Fibroblast of pulmonary artery (primary cell): ENCODE data around the gene PDE7B.

Experiments
- DNase-seq: peaks from one replicate; pipeline ENCODE4 v3.0.0-alpha.2; 2010; ENCODE audit warnings: low read depth
- H3K4me3 ChIP-seq: replicated peaks from 2 replicates; pipeline ENCODE4 v1.5.1; 2011; ENCODE audit warnings: low read depth, mild to moderate bottlenecking, control low read depth, low read length, moderate library complexity
- CTCF ChIP-seq: IDR thresholded peaks from 2 replicates; pipeline ENCODE4 v1.5.1; 2011; ENCODE audit warnings: mild to moderate bottlenecking, control low read depth, low read length, inconsistent platforms; ENCODE audit errors: missing control alignments

PDE7B gene

GRCh38 chr6:135987226-135987625 lies 135.7 kb downstream of the PDE7B start:
- no peak for DNase-seq
- no peak for TF ChIP-seq CTCF
- no peak overlapping the region for H3K4me3 ChIP-seq

GRCh38 chr6:135990439-135990838 lies 138.9 kb downstream of the PDE7B start:
- TF ChIP-seq CTCF: no peak
- no peak overlapping the region for H3K4me3 ChIP-seq
- DNase-seq: no peak

- no peak overlapping the region for H3K4me3 ChIP-seq
- no peak for DNase-seq
- no peak for TF ChIP-seq CTCF
These were observed 139.5 kb downstream of the PDE7B start for GRCh38 chr6:135990855-135991464.

DNA sequence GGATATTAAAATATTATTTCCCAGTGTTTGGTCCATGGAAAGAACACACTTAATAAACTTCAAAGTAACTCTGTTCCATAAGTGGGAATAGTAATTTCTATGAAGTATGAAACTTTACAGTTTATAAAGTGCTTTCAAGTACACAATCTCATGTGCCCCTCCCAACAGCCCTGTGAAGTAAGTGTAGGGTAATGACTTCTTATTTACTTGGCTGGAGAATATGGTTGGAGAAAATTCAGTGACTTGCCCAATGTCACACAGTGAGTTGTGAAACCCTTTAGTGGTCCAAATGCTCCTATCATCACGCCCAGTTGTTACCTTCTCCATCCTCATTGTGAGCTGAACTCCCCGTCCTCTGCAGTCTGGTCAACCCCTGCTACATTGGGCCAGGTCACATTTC lies 141.2 kb downstream of the PDE7B start:
- H3K4me3 ChIP-seq: no peak overlapping the region
- TF ChIP-seq CTCF: no peak
- DNase-seq: no peak

- no peak for DNase-seq
- H3K4me3 ChIP-seq: no peak overlapping the region
- no peak for TF ChIP-seq CTCF
These were observed 141.9 kb downstream of the PDE7B start for GRCh38 chr6:135993361-135993760.

- peak overlapping the region; percentile 28 for H3K4me3 ChIP-seq
- TF ChIP-seq CTCF: no peak
- DNase-seq: peak; percentile 79
These were observed 143.5 kb downstream of the PDE7B start for GRCh38 chr6:135994857-135995544.

- peak overlapping the region; percentile 28 for H3K4me3 ChIP-seq
- TF ChIP-seq CTCF: no peak
These were observed 144.0 kb downstream of the PDE7B start for GRCh38 chr6:135995545-135995898.

More at GRCh38 chr6:135995545-135995898, 144.0 kb downstream of the PDE7B start:
- DNase-seq: no peak
